H9 (cell line): ENCODE data around the gene ADRM1. TPM values are rescaled to one million over a fixed set of nuclear protein-coding genes. Genes with fewer than 3 reads are reported as not detected.

ENCODE experiments used
- DNase-seq: peaks from one replicate; pipeline ENCODE4 v3.0.0-alpha.2; 2017
- H2AFZ ChIP-seq: one replicate; pipeline ENCODE4 v1.6.1; 2013; ENCODE audit warnings: mild to moderate bottlenecking, low read length, control low read depth, moderate library complexity
- H2AK5ac ChIP-seq: 2 replicates; pipeline ENCODE4 v1.6.1; 2013; ENCODE audit warnings: low read length, control low read depth, mixed read lengths; ENCODE audit not compliant: insufficient read length
- H2BK120ac ChIP-seq: one replicate; pipeline ENCODE4 v1.6.1; 2013; ENCODE audit warnings: low read depth, mild to moderate bottlenecking, low read length, control low read depth, inconsistent platforms; ENCODE audit not compliant: poor library complexity, severe bottlenecking
- H2BK12ac ChIP-seq: 2 replicates; pipeline ENCODE4 v1.6.1; 2013; ENCODE audit warnings: low read length, control low read depth, mixed read lengths, low read depth; ENCODE audit not compliant: insufficient read length
- H2BK15ac ChIP-seq: 2 replicates; pipeline ENCODE4 v1.6.1; 2013; ENCODE audit warnings: low read depth, low read length, control low read depth
- H2BK20ac ChIP-seq: one replicate; pipeline ENCODE4 v1.6.1; 2013; ENCODE audit warnings: low read depth, mild to moderate bottlenecking, low read length, control low read depth, inconsistent platforms; ENCODE audit not compliant: poor library complexity, severe bottlenecking
- H2BK5ac ChIP-seq: 2 replicates; pipeline ENCODE4 v1.6.1; 2013; ENCODE audit warnings: low read length, control low read depth, mixed read lengths; ENCODE audit not compliant: insufficient read length
- H3K14ac ChIP-seq: 2 replicates; pipeline ENCODE4 v1.6.1; 2013; ENCODE audit warnings: low read length, control low read depth; ENCODE audit not compliant: insufficient read depth
- H3K18ac ChIP-seq: 2 replicates; pipeline ENCODE4 v1.6.1; 2013; ENCODE audit warnings: low read depth, mild to moderate bottlenecking, mixed read lengths, low read length, control low read depth; ENCODE audit not compliant: insufficient read length
- H3K23ac ChIP-seq: 2 replicates; pipeline ENCODE4 v1.6.1; 2013; ENCODE audit warnings: low read length, control low read depth, mixed read lengths, low read depth; ENCODE audit not compliant: insufficient read length
- H3K23me2 ChIP-seq: 2 replicates; pipeline ENCODE4 v1.6.1; 2013; ENCODE audit warnings: low read depth, mild to moderate bottlenecking, mixed read lengths, low read length, control low read depth; ENCODE audit not compliant: insufficient read length, poor library complexity, severe bottlenecking
- H3K27ac ChIP-seq: 2 replicates; pipeline ENCODE4 v1.5.1; 2013; ENCODE audit warnings: low read length, control low read depth, mixed read lengths, low read depth; ENCODE audit not compliant: insufficient read length
- H3K27me3 ChIP-seq: 2 replicates; pipeline ENCODE4 v1.6.1; 2013; ENCODE audit warnings: low read length, control low read depth, inconsistent platforms; ENCODE audit not compliant: insufficient read depth
- H3K4ac ChIP-seq: 2 replicates; pipeline ENCODE4 v1.6.1; 2013; ENCODE audit warnings: low read depth, mild to moderate bottlenecking, control low read depth, inconsistent platforms, low read length, moderate library complexity
- H3K4me1 ChIP-seq: 2 replicates; pipeline ENCODE4 v1.6.1; 2013; ENCODE audit warnings: low read length, control low read depth, inconsistent platforms; ENCODE audit not compliant: insufficient read depth
- H3K4me2 ChIP-seq: 2 replicates; pipeline ENCODE4 v1.6.1; 2013; ENCODE audit warnings: low read length, control low read depth, mixed read lengths; ENCODE audit not compliant: insufficient read length, insufficient read depth
- H3K56ac ChIP-seq: 2 replicates; pipeline ENCODE4 v1.6.1; 2013; ENCODE audit warnings: low read depth, mild to moderate bottlenecking, mixed read lengths, low read length, control low read depth; ENCODE audit not compliant: insufficient read length
- H3K79me1 ChIP-seq: 2 replicates; pipeline ENCODE4 v1.6.1; 2013; ENCODE audit warnings: low read depth, mild to moderate bottlenecking, moderate library complexity, low read length, control low read depth, inconsistent platforms; ENCODE audit not compliant: insufficient read depth, poor library complexity, severe bottlenecking
- H3K79me2 ChIP-seq: 2 replicates; pipeline ENCODE4 v1.6.1; 2013; ENCODE audit warnings: low read length, control low read depth, inconsistent platforms; ENCODE audit not compliant: insufficient read depth
- H3K9ac ChIP-seq: 2 replicates; pipeline ENCODE4 v1.6.1; 2013; ENCODE audit warnings: low read length, control low read depth, mixed read lengths; ENCODE audit not compliant: insufficient read length; ENCODE audit errors: extremely low read depth
- H3K9me3 ChIP-seq: one replicate; pipeline ENCODE4 v1.6.1; 2013; ENCODE audit warnings: low read depth, low read length, inconsistent platforms; ENCODE audit not compliant: control insufficient read depth
- H3T11ph ChIP-seq: one replicate; pipeline ENCODE4 v1.6.1; 2013; ENCODE audit warnings: mild to moderate bottlenecking, low read length, control low read depth, inconsistent platforms
- H4K20me1 ChIP-seq: one replicate; pipeline ENCODE4 v1.6.1; 2013; ENCODE audit not compliant: control insufficient read depth, insufficient read length, insufficient read depth
- H4K5ac ChIP-seq: 2 replicates; pipeline ENCODE4 v1.6.1; 2013; ENCODE audit warnings: low read depth, mild to moderate bottlenecking, mixed read lengths, low read length, control low read depth; ENCODE audit not compliant: insufficient read length
- H4K8ac ChIP-seq: replicated peaks from 2 replicates; pipeline ENCODE4 v1.6.1; 2013; ENCODE audit warnings: low read length, control low read depth, mixed read lengths, low read depth; ENCODE audit not compliant: insufficient read length
- H4K91ac ChIP-seq: 2 replicates; pipeline ENCODE4 v1.6.1; 2013; ENCODE audit warnings: low read depth, mild to moderate bottlenecking, moderate library complexity, mixed read lengths, low read length, control low read depth; ENCODE audit not compliant: insufficient read length
- H3K27ac Mint-ChIP-seq, 3 experiments: 2 replicates in 2 of 3; 3 replicates in 1 of 3; pipeline ENCODE4 v1.8.0; 2020 to 2021; ENCODE audit warnings: mixed read lengths in 3 of 3, mild to moderate bottlenecking in 1 of 3, moderate library complexity in 1 of 3
- H3K27me3 Mint-ChIP-seq: 2 replicates; pipeline ENCODE4 v1.8.0; 2021; ENCODE audit warnings: low read depth, mild to moderate bottlenecking, moderate library complexity, mixed read lengths
- H3K36me3 Mint-ChIP-seq, 3 experiments: 2 replicates in 2 of 3; 3 replicates in 1 of 3; pipeline ENCODE4 v1.8.0; 2020 to 2021; ENCODE audit warnings: low read depth in 3 of 3, mixed read lengths in 3 of 3; ENCODE audit not compliant: insufficient read depth in 1 of 3
- H3K4me1 Mint-ChIP-seq, 2 experiments: 2 replicates each; pipeline ENCODE4 v1.8.0; 2020; ENCODE audit warnings: mixed read lengths in 2 of 2
- H3K4me3 Mint-ChIP-seq, 2 experiments: 2 replicates in 1 of 2; 3 replicates in 1 of 2; pipeline ENCODE4 v1.8.0; 2020 to 2021; ENCODE audit warnings: mild to moderate bottlenecking in 2 of 2, mixed read lengths in 2 of 2, moderate library complexity in 1 of 2
- H3K9me3 Mint-ChIP-seq, 2 experiments: 2 replicates in 1 of 2; 3 replicates in 1 of 2; pipeline ENCODE4 v1.8.0; 2020; ENCODE audit warnings: mild to moderate bottlenecking in 2 of 2, mixed read lengths in 2 of 2, moderate library complexity in 1 of 2
- CTCF ChIP-seq: fragments of 200-600 bp; sonication (generic); conservative IDR thresholded peaks from 3 replicates; pipeline ENCODE4 v1.8.0; 2021; ENCODE audit warnings: antibody characterized with exemption, mild to moderate bottlenecking
- WGBS: extraction: QIAGEN DNeasy Blood & Tissue Kit; methylation state at CpG from one replicate; pipeline ENCODE4 v1.1.7; 2013; ENCODE audit warnings: missing lambda C conversion rate, low lambda C conversion rate, mixed read lengths; ENCODE audit not compliant: insufficient read length; ENCODE audit errors: extremely low coverage; 5-methylcytosine and 5-hydroxymethylcytosine counted together
- total RNA-seq: library from RNA; stranded (reverse); gene quantifications from 2 replicates; pipeline ENCODE4 v1.2.1, GENCODE V29; 2021

The ADRM1 gene
- total RNA-seq, 1 experiment from 2014 or later: 153 TPM

- DNase-seq: no peak
- H3K18ac ChIP-seq: no peak overlapping the region
Observed at GRCh38 chr20:62317167-62317655, 14.4 kb downstream of the ADRM1 start.

More at GRCh38 chr20:62317167-62317655, 14.4 kb downstream of the ADRM1 start:
- Histone ChIP-seq H4K20me1 (no peaks in the 10 kb centered on the region), H2AFZ (no peak overlapping the region), H3K23ac (no peak overlapping the region), H2AK5ac (no peak overlapping the region), H4K8ac (no peak overlapping the region), H3K79me1 (no peaks in the 10 kb centered on the region), H3K56ac (no peak overlapping the region), H2BK5ac (no peak overlapping the region), H3K9ac (no peak overlapping the region), H2BK15ac (no peak overlapping the region), H2BK12ac (no peak overlapping the region), H2BK120ac (no peak overlapping the region), H3K27ac (no peak overlapping the region), H3K27me3 (no peaks in the 10 kb centered on the region), H3K79me2 (no peaks in the 10 kb centered on the region), H2BK20ac (no peak overlapping the region), H4K91ac (no peak overlapping the region), H3K9me3 (no peaks in the 10 kb centered on the region), H4K5ac (no peak overlapping the region), H3K14ac (no peak overlapping the region), H3T11ph (no peak overlapping the region), H3K4me1 (no peaks in the 10 kb centered on the region), H3K4me2 (no peak overlapping the region), H3K23me2 (no peaks in the 10 kb centered on the region), H3K4ac (no peak overlapping the region)
- Mint-ChIP-seq H3K9me3 (peaks cover 3 to 23% of the 10 kb centered on the region in 2 experiments; a peak in 4 of 5 replicates), H3K36me3 (peaks cover 30 to 83% (median 68%) of the 10 kb centered on the region in 3 experiments), H3K27ac (no peak overlapping the region), H3K27me3 (no peaks in the 10 kb centered on the region), H3K4me1 (peaks cover 0 to 2% of the 10 kb centered on the region in 2 experiments; a peak in 1 of 4 replicates), H3K4me3 (no peak overlapping the region)
- no peak for TF ChIP-seq CTCF
- WGBS: no CpG with 5 or more reads among the region's 18 CpGs
